ENCODE data around the gene SETD4.

The SETD4 gene

GRCh38 chr21:36008505-36008904 lies 51.8 kb downstream of the SETD4 start:
- no peak for DNase-seq (ENCODE audit: low read depth)

DNA sequence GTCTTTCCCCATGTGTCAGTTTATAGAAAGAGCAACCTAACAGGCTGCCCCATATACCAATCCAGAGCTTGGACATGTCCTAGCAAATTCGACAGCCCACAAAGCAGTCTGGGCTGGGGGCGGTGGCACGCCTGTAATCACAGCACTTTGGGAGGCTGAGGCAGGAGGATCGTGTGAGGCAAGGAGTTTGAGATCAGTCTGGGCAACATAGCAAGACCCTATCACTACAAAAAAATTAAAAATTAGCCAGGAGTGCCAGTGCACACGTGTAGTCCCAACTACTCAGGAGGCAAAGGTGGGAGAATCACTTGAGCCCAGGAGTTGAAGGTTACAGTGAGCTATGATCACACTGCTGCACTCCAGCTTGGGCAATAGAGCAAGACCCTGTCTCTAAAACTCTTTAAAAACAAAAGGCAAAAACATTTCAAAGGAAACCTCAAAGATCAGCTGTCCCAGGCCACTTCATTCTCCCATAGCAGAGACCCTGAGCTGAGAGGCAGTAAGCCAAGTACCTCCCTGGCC lies 54.4 kb downstream of the SETD4 start:
- DNase-seq (ENCODE audit: low read depth), result no peak

GRCh38 chr21:36005018-36005417 lies 55.3 kb downstream of the SETD4 start:
- DNase-seq (ENCODE audit: low read depth), result no peak

GRCh38 chr21:36004441-36004840 lies 55.9 kb downstream of the SETD4 start:
- DNase-seq (ENCODE audit: low read depth), result no peak

DNA sequence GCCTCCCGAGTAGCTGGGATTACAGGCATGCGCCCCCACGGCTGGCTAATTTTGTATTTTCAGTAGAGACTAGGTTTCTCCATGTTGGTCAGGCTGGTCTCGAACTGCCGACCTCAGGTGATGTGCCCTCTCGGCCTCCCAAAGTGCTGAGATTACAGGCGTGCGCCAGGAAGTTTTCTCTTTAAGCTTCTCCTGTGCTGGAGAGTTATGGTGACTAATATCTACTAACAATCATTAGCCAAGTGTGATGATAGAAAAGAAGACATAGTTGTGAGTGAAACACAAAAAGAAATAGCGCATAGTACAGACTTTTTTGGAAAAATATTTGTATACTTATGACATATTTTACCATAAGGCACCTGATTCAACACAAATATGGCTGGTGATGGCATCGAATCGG lies 56.5 kb downstream of the SETD4 start:
- no peak for DNase-seq (ENCODE audit: low read depth)

- no peak for DNase-seq (ENCODE audit: low read depth)
Measured at GRCh38 chr21:35996217-35996616, 64.1 kb downstream of the SETD4 start.

DNA sequence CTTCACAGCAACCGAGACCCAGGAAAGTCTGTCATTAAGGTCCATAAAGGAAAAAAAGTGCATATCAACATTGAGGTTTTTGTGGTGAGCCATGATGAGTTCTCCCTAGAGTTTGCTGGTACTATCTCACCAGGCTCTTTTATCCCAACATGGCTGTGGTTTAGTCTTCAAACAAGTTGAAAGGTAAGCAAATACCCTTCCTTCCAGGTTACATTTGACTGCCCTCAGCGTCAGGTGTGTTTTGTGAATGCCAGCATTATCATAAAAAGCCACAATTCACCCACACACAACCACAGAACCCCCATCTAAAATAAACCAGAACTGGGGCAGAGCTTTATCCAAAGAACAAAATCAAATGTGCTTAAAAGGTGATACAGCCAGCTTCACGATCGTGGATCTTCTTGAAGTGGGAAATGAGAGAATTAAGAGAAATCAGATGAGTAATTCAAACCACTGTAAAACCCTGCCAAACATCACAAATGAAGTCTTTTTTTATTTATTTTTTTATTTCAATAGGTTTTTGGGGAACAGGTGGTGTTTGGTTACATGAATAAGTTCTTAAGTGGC lies 64.7 kb downstream of the SETD4 start:
- DNase-seq (ENCODE audit: low read depth), result no peak

GRCh38 chr21:35994613-35995012 lies 65.7 kb downstream of the SETD4 start:
- DNase-seq (ENCODE audit: low read depth), result no peak

- DNase-seq (ENCODE audit: low read depth), result no peak
Measured at GRCh38 chr21:35993875-35994490, 66.3 kb downstream of the SETD4 start.

DNA sequence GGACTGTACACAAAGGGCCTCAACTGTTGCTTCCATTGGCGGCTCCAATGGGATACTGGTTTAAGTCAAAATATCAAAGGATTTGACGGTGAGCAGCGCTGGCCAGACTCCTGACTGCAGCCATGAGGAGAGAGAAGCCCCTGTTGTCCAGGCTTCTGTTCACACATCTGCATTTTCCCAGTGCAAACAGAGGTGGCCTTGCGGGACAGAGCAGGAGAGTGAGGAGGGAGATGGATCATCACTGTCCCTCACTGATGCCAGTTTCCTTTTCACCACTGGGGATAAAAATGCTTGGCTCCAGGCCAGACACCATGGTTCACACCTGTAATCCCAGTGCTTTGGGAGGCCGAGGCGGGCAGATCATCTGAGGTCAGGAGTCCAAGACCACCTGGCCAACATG lies 69.2 kb downstream of the SETD4 start:
- no peak for DNase-seq (ENCODE audit: low read depth)

DNA sequence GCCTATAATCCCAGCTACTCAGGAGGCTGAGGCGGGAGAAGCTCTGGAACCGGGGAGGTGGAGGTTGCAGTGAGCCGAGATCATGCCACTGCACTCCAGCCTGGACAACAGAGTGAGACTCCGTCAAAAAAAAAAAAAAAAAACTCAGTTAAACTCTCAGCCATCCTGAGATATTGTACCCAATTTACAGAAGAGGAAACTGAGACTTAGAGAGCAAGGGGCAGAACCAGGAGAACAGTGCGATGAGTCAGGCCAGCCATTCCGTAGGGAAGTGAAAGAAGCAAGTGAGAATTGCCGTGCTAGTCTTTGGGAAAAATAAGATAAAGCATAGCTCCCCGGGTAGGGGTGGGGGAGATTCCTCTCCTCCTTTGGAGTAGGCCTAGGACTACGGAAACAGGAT lies 69.7 kb downstream of the SETD4 start:
- DNase-seq (ENCODE audit: low read depth), result no peak

- no peak for DNase-seq (ENCODE audit: low read depth)
Measured at GRCh38 chr21:35989138-35989735, 71.1 kb downstream of the SETD4 start.

- no peak for DNase-seq (ENCODE audit: low read depth)
Measured at GRCh38 chr21:35988416-35989137, 71.7 kb downstream of the SETD4 start.

DNA sequence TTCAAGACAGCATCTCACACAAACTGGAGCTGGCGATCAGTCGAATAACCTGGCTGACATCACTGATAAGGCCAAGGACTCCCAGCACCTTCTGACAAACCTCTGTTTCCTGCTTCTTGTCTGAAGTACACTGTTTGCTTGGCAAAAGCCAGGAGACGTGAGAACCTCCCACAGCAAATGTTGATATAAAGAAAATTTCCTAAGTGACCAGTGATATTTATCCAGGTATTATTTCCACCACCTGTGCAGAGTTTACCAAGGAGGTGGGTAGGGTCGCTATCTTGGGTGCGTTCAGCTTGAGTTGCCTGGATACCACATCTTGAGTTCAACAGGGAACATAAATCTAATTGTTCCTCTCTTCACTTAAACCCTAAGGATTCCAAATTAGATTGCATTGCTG lies 72.9 kb downstream of the SETD4 start:
- DNase-seq (ENCODE audit: low read depth), result no peak

DNA sequence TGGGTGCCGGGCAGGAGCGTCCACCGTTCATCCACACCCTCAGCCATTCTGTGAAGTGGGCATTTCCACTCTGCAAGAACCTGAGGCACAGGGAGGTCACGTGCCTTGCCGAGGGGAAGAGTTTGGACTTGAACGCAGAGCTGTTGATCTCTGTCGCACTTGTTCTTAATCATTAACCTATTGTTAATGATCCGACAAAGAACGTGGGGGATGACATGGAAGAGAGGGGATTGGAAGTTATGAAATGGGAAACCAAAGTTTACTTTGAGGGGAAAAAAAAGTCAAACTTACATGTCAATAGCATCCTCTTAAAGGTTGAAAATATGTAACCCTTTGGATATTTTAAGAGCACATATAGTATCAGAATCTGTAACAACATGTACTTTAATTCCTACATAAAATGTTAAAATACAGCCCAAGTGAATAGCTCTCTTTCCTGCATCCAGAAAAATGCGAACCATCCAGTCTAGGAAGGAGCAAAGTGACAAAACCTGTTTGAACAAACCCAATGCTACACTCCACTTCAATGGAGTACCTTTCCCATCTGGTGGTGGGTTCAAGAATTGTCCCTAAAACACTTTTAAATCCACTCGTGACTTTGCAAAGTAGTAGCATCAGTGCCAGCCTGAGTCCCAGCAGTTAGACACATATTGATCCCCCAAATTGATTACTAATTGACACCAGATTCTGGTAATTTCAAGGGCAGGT lies 75.5 kb downstream of the SETD4 start:
- DNase-seq (ENCODE audit: low read depth), result no peak
